GM18868 (cell line): ENCODE data around the gene BPIFB3.

Source experiments
- ATAC-seq: cut with Tn5 transposase; IDR thresholded peaks from one replicate; pipeline ENCODE4 v1.9.1; 2021; ENCODE audit warnings: mild to moderate bottlenecking, moderate library complexity; ENCODE audit not compliant: unreplicated experiment

BPIFB3 gene

GRCh38 chr20:33015700-33016580, 37.8 kb upstream of the BPIFB3 start:
- ATAC-seq: no peak

GRCh38 chr20:33016581-33017109, 37.1 kb upstream of the BPIFB3 start:
- ATAC-seq: no peak

GRCh38 chr20:33017542-33017941, 36.2 kb upstream of the BPIFB3 start:
- no peak for ATAC-seq

GRCh38 chr20:33018169-33018931, 35.4 kb upstream of the BPIFB3 start:
- ATAC-seq: no peak

GRCh38 chr20:33019465-33020277, 34.0 kb upstream of the BPIFB3 start:
- ATAC-seq: no peak

GRCh38 chr20:33020278-33021161, 33.2 kb upstream of the BPIFB3 start:
- no peak for ATAC-seq

- no peak for ATAC-seq
These were observed 31.8 kb upstream of the BPIFB3 start for GRCh38 chr20:33021879-33022278.

- no peak for ATAC-seq
These were observed 31.4 kb upstream of the BPIFB3 start for GRCh38 chr20:33022289-33022688.

- no peak for ATAC-seq
These were observed 30.8 kb upstream of the BPIFB3 start for GRCh38 chr20:33022694-33023438.

- no peak for ATAC-seq
These were observed 30.1 kb upstream of the BPIFB3 start for GRCh38 chr20:33023439-33024242.

- no peak for ATAC-seq
These were observed 29.5 kb upstream of the BPIFB3 start for GRCh38 chr20:33024243-33024560.

- ATAC-seq: no peak
These were observed 28.9 kb upstream of the BPIFB3 start for GRCh38 chr20:33024609-33025317.

- ATAC-seq: no peak
These were observed 28.3 kb upstream of the BPIFB3 start for GRCh38 chr20:33025318-33025876.

GRCh38 chr20:33026072-33026778, 27.5 kb upstream of the BPIFB3 start:
- no peak for ATAC-seq

GRCh38 chr20:33026779-33027759, 26.6 kb upstream of the BPIFB3 start:
- no peak for ATAC-seq
